GM21529 (cell line): ENCODE data around the gene ZNF444.

ENCODE experiments used
- ATAC-seq: cut with Tn5 transposase; IDR thresholded peaks from one replicate; pipeline ENCODE4 v1.9.1; 2021; ENCODE audit not compliant: unreplicated experiment

ZNF444 gene

GRCh38 chr19:56106993-56107392 is 34.1 kb upstream of the ZNF444 start:
- ATAC-seq, result no peak

GRCh38 chr19:56107626-56108351 is 33.3 kb upstream of the ZNF444 start:
- no peak for ATAC-seq

- ATAC-seq, result no peak
These were observed 32.5 kb upstream of the ZNF444 start for GRCh38 chr19:56108447-56109195.

- no peak for ATAC-seq
These were observed 31.9 kb upstream of the ZNF444 start for GRCh38 chr19:56109226-56109625.

GRCh38 chr19:56110515-56111448 is 30.3 kb upstream of the ZNF444 start:
- no peak for ATAC-seq

- peak; percentile 73 for ATAC-seq
These were observed 29.3 kb upstream of the ZNF444 start for GRCh38 chr19:56111601-56112312.

- ATAC-seq, result no peak
These were observed 28.8 kb upstream of the ZNF444 start for GRCh38 chr19:56112313-56112709.

- no peak for ATAC-seq
These were observed 27.9 kb upstream of the ZNF444 start for GRCh38 chr19:56113074-56113632.

GRCh38 chr19:56114051-56114777 is 26.9 kb upstream of the ZNF444 start:
- no peak for ATAC-seq

- ATAC-seq, result no peak
These were observed 26.3 kb upstream of the ZNF444 start for GRCh38 chr19:56114778-56115110.

- no peak for ATAC-seq
These were observed 25.6 kb upstream of the ZNF444 start for GRCh38 chr19:56115490-56115889.

- ATAC-seq, result no peak
These were observed 24.5 kb upstream of the ZNF444 start for GRCh38 chr19:56116606-56117005.

GRCh38 chr19:56117376-56117884 is 23.7 kb upstream of the ZNF444 start:
- no peak for ATAC-seq

- no peak for ATAC-seq
These were observed 23.2 kb upstream of the ZNF444 start for GRCh38 chr19:56117889-56118288.

GRCh38 chr19:56118666-56119581 is 22.2 kb upstream of the ZNF444 start:
- no peak for ATAC-seq

GRCh38 chr19:56119582-56119978 is 21.5 kb upstream of the ZNF444 start:
- ATAC-seq, result no peak

GRCh38 chr19:56120002-56120370 is 21.1 kb upstream of the ZNF444 start:
- ATAC-seq, result no peak

GRCh38 chr19:56120371-56121179 is 20.5 kb upstream of the ZNF444 start:
- ATAC-seq, result peak; percentile 24
